ENCODE measurements around the gene ADRA2C. TPM values are rescaled to one million over a fixed set of nuclear protein-coding genes. Genes with fewer than 3 reads are reported as not detected.

Gene ADRA2C
- total and polyA plus RNA-seq, 2 of the 13 experiments (the other 11 are each of a cell fraction or from before 2014, with no cell fraction given) = 15.4 to 69.7 TPM

- 0 out of 2 replicates have a peak, but pooled peaks have one; percentile 33 for TF ChIP-seq TFE3 (CRISPR knock-in tag; IDR thresholded peaks at IDR 0.05)
- TF ChIP-seq KAT8 (CRISPR knock-in tag; IDR thresholded peaks at IDR 0.05) = 0 out of 2 replicates have a peak, but pooled peaks have one; percentile 17
- TF ChIP-seq MEF2D (CRISPR knock-in tag; IDR thresholded peaks at IDR 0.05) = no peak
- TF ChIP-seq, protein P1, sequence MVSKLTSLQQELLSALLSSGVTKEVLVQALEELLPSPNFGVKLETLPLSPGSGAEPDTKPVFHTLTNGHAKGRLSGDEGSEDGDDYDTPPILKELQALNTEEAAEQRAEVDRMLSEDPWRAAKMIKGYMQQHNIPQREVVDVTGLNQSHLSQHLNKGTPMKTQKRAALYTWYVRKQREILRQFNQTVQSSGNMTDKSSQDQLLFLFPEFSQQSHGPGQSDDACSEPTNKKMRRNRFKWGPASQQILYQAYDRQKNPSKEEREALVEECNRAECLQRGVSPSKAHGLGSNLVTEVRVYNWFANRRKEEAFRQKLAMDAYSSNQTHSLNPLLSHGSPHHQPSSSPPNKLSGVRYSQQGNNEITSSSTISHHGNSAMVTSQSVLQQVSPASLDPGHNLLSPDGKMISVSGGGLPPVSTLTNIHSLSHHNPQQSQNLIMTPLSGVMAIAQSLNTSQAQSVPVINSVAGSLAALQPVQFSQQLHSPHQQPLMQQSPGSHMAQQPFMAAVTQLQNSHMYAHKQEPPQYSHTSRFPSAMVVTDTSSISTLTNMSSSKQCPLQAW (CRISPR knock-in tag; IDR thresholded peaks at IDR 0.05) = no peak
- peak; percentile 30; the same call in 1 of the 2 replicates for TF ChIP-seq BHLHE40 (IDR thresholded peaks at IDR 0.05; ENCODE audit: low read length)
- TF ChIP-seq ZNF33A (CRISPR knock-in tag; IDR thresholded peaks at IDR 0.05; ENCODE audit: borderline replicate concordance) = no peak
- TF ChIP-seq, protein P2, sequence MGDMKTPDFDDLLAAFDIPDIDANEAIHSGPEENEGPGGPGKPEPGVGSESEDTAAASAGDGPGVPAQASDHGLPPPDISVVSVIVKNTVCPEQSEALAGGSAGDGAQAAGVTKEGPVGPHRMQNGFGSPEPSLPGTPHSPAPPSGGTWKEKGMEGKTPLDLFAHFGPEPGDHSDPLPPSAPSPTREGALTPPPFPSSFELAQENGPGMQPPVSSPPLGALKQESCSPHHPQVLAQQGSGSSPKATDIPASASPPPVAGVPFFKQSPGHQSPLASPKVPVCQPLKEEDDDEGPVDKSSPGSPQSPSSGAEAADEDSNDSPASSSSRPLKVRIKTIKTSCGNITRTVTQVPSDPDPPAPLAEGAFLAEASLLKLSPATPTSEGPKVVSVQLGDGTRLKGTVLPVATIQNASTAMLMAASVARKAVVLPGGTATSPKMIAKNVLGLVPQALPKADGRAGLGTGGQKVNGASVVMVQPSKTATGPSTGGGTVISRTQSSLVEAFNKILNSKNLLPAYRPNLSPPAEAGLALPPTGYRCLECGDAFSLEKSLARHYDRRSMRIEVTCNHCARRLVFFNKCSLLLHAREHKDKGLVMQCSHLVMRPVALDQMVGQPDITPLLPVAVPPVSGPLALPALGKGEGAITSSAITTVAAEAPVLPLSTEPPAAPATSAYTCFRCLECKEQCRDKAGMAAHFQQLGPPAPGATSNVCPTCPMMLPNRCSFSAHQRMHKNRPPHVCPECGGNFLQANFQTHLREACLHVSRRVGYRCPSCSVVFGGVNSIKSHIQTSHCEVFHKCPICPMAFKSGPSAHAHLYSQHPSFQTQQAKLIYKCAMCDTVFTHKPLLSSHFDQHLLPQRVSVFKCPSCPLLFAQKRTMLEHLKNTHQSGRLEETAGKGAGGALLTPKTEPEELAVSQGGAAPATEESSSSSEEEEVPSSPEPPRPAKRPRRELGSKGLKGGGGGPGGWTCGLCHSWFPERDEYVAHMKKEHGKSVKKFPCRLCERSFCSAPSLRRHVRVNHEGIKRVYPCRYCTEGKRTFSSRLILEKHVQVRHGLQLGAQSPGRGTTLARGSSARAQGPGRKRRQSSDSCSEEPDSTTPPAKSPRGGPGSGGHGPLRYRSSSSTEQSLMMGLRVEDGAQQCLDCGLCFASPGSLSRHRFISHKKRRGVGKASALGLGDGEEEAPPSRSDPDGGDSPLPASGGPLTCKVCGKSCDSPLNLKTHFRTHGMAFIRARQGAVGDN (CRISPR knock-in tag; IDR thresholded peaks at IDR 0.05) = peak; percentile 86
- TF ChIP-seq, protein P3, sequence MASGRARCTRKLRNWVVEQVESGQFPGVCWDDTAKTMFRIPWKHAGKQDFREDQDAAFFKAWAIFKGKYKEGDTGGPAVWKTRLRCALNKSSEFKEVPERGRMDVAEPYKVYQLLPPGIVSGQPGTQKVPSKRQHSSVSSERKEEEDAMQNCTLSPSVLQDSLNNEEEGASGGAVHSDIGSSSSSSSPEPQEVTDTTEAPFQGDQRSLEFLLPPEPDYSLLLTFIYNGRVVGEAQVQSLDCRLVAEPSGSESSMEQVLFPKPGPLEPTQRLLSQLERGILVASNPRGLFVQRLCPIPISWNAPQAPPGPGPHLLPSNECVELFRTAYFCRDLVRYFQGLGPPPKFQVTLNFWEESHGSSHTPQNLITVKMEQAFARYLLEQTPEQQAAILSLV (CRISPR knock-in tag; IDR thresholded peaks at IDR 0.05; ENCODE audit: borderline replicate concordance) = no peak
- TF ChIP-seq KMT2B (CRISPR knock-in tag; IDR thresholded peaks at IDR 0.05) = no peak
- no peak for TF ChIP-seq ZFP37 (CRISPR knock-in tag; IDR thresholded peaks at IDR 0.05; ENCODE audit: borderline replicate concordance)
- TF ChIP-seq MXD4 (CRISPR knock-in tag; IDR thresholded peaks at IDR 0.05) = no peak
- TF ChIP-seq ZNF879 (CRISPR knock-in tag; IDR thresholded peaks at IDR 0.05) = no peak
- TF ChIP-seq, protein P4, sequence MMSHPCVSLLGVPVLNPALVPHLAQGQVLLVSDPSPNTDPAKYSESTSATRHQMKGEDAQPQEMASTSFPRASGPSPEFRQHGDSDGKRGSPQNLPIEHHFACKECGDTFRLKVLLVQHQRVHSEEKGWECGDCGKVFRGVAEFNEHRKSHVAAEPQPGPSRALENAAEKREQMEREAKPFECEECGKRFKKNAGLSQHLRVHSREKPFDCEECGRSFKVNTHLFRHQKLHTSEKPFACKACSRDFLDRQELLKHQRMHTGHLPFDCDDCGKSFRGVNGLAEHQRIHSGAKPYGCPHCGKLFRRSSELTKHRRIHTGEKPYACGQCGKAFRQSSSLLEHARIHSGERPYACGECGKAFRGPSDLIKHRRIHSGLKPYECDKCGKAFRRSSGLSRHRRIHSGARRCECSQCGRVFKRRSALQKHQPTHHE (CRISPR knock-in tag; IDR thresholded peaks at IDR 0.05; ENCODE audit: borderline replicate concordance) = no peak
- 0 out of 2 replicates have a peak, but pooled peaks have one; percentile 48 for TF ChIP-seq PCBP1 (IDR thresholded peaks at IDR 0.05; ENCODE audit: borderline replicate concordance, low read depth, low read length)
- TF ChIP-seq ZNF816 (CRISPR knock-in tag; IDR thresholded peaks at IDR 0.05; ENCODE audit: borderline replicate concordance) = no peak
- no peak for TF ChIP-seq GZF1 (CRISPR knock-in tag; IDR thresholded peaks at IDR 0.05)
- TF ChIP-seq, protein P5, sequence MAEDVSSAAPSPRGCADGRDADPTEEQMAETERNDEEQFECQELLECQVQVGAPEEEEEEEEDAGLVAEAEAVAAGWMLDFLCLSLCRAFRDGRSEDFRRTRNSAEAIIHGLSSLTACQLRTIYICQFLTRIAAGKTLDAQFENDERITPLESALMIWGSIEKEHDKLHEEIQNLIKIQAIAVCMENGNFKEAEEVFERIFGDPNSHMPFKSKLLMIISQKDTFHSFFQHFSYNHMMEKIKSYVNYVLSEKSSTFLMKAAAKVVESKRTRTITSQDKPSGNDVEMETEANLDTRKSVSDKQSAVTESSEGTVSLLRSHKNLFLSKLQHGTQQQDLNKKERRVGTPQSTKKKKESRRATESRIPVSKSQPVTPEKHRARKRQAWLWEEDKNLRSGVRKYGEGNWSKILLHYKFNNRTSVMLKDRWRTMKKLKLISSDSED (CRISPR knock-in tag; IDR thresholded peaks at IDR 0.05) = no peak
Measured at GRCh38 chr4:3773552-3774001, 7.4 kb downstream of the ADRA2C start (continued).

Data from HepG2 (cell line).